ENCODE results near the gene ZIC5.

ZIC5 gene

GRCh38 chr13:99974939-99975561, 3.5 kb upstream of the ZIC5 start:
- Histone ChIP-seq H3K27ac (ENCODE audit: low read depth, low read length, poor library complexity, severe bottlenecking) (no peak overlapping the region), H4K20me1 (ENCODE audit: insufficient read depth, low read length) (no peaks in the 10 kb centered on the region), H3K4me3 (ENCODE audit: low read depth, low read length, poor library complexity, severe bottlenecking) (no peak overlapping the region), H2AFZ (ENCODE audit: low read length) (no peak overlapping the region), H3K4me2 (ENCODE audit: low read length) (no peak overlapping the region), H3K36me3 (ENCODE audit: insufficient read depth, low read length) (no peaks in the 10 kb centered on the region), H3K79me2 (ENCODE audit: insufficient read depth, low read length) (no peaks in the 10 kb centered on the region), H3K4me1 (ENCODE audit: insufficient read depth, low read length, severe bottlenecking) (no peaks in the 10 kb centered on the region), H3K9me3 (ENCODE audit: low read length) (no peaks in the 10 kb centered on the region), H3F3A (ENCODE audit: insufficient read depth, low read length) (no peaks in the 10 kb centered on the region), H3K27me3 (ENCODE audit: insufficient read depth, low read length) (0 out of 2 replicates have a peak, but pooled peaks cover 6% of the 10 kb centered on the region), H3K9ac (ENCODE audit: low read length) (no peak overlapping the region), H3K9me2 (ENCODE audit: low read depth, low read length) (no peaks in the 10 kb centered on the region)
- no peak for TF ChIP-seq EZH2 (IDR thresholded peaks at IDR 0.05; ENCODE audit: borderline replicate concordance, low read length)
- no peak for TF ChIP-seq CTCF (IDR thresholded peaks at IDR 0.05; ENCODE audit: low read length)

GRCh38 chr13:99974296-99974938, 2.9 kb upstream of the ZIC5 start:
- Histone ChIP-seq H3K4me1 (ENCODE audit: insufficient read depth, low read length, severe bottlenecking) (no peaks in the 10 kb centered on the region), H3K4me2 (ENCODE audit: low read length) (no peak overlapping the region), H3K9me2 (ENCODE audit: low read depth, low read length) (no peaks in the 10 kb centered on the region), H3K79me2 (ENCODE audit: insufficient read depth, low read length) (no peaks in the 10 kb centered on the region), H3K36me3 (ENCODE audit: insufficient read depth, low read length) (no peaks in the 10 kb centered on the region), H3F3A (ENCODE audit: insufficient read depth, low read length) (no peaks in the 10 kb centered on the region), H3K9me3 (ENCODE audit: low read length) (no peaks in the 10 kb centered on the region), H3K27me3 (ENCODE audit: insufficient read depth, low read length) (0 out of 2 replicates have a peak, but pooled peaks cover 6% of the 10 kb centered on the region), H3K27ac (ENCODE audit: low read depth, low read length, poor library complexity, severe bottlenecking) (no peak overlapping the region), H4K20me1 (ENCODE audit: insufficient read depth, low read length) (no peaks in the 10 kb centered on the region), H3K9ac (ENCODE audit: low read length) (no peak overlapping the region), H3K4me3 (ENCODE audit: low read depth, low read length, poor library complexity, severe bottlenecking) (no peak overlapping the region), H2AFZ (ENCODE audit: low read length) (no peak overlapping the region)
- no peak for TF ChIP-seq CTCF (IDR thresholded peaks at IDR 0.05; ENCODE audit: low read length)
- TF ChIP-seq EZH2 (IDR thresholded peaks at IDR 0.05; ENCODE audit: borderline replicate concordance, low read length) = no peak

GRCh38 chr13:99973808-99974185, 2.2 kb upstream of the ZIC5 start:
- Histone ChIP-seq H3K27me3 (ENCODE audit: insufficient read depth, low read length) (0 out of 2 replicates have a peak, but pooled peaks cover 6% of the 10 kb centered on the region), H3K36me3 (ENCODE audit: insufficient read depth, low read length) (no peaks in the 10 kb centered on the region), H3K4me3 (ENCODE audit: low read depth, low read length, poor library complexity, severe bottlenecking) (no peak overlapping the region), H4K20me1 (ENCODE audit: insufficient read depth, low read length) (no peaks in the 10 kb centered on the region), H3K4me2 (ENCODE audit: low read length) (no peak overlapping the region), H3K79me2 (ENCODE audit: insufficient read depth, low read length) (no peaks in the 10 kb centered on the region), H2AFZ (ENCODE audit: low read length) (no peak overlapping the region), H3K4me1 (ENCODE audit: insufficient read depth, low read length, severe bottlenecking) (no peaks in the 10 kb centered on the region), H3K9me2 (ENCODE audit: low read depth, low read length) (no peaks in the 10 kb centered on the region), H3K9ac (ENCODE audit: low read length) (no peak overlapping the region), H3F3A (ENCODE audit: insufficient read depth, low read length) (no peaks in the 10 kb centered on the region), H3K27ac (ENCODE audit: low read depth, low read length, poor library complexity, severe bottlenecking) (no peak overlapping the region), H3K9me3 (ENCODE audit: low read length) (0 out of 2 replicates have a peak, but pooled peaks cover 2% of the 10 kb centered on the region)
- TF ChIP-seq EZH2 (IDR thresholded peaks at IDR 0.05; ENCODE audit: borderline replicate concordance, low read length) (no peak), CTCF (IDR thresholded peaks at IDR 0.05; ENCODE audit: low read length) (no peak)

All from OCI-LY1 (cell line).